Coronary artery (tissue), 2 donors: ENCODE measurements around the gene DIP2C.
"Not testable (repeated sequence)": the region's sequence is repeated elsewhere in the genome, so short reads cannot be mapped to it uniquely, and the experiment has no call there.

Experiments
- DNase-seq: peaks from one replicate; pipeline ENCODE4 v3.0.0-alpha.2; 2017; ENCODE audit warnings: low spot score
- H3K27ac ChIP-seq, 2 donors: fragments of 200-600 bp; sonication (generic); one replicate each; pipeline ENCODE4 v1.5.1; 2016 to 2019
- H3K4me3 ChIP-seq: fragments of 200-600 bp; sonication (generic); 2 replicates; pipeline ENCODE4 v1.5.1; 2016; ENCODE audit warnings: mild to moderate bottlenecking, moderate library complexity
- CTCF ChIP-seq: fragments of 200-600 bp; sonication (generic); IDR thresholded peaks from one replicate; pipeline ENCODE4 v1.5.1; 2019; ENCODE audit warnings: antibody characterized with exemption

DIP2C gene

GRCh38 chr10:398954-399353 lies 290.5 kb downstream of the DIP2C start:
- TF ChIP-seq CTCF = no peak
- no peak for DNase-seq
- Histone ChIP-seq H3K27ac (no peak overlapping the region), H3K4me3 (no peak overlapping the region)

- H3K4me3 ChIP-seq = no peak overlapping the region
- H3K27ac ChIP-seq = peak overlapping the region in 1 of 2 donors; percentile 43
- DNase-seq = no peak
- TF ChIP-seq CTCF = no peak
These were observed 292.0 kb downstream of the DIP2C start for GRCh38 chr10:397321-398068.

- no peak for TF ChIP-seq CTCF
- Histone ChIP-seq H3K27ac (peak overlapping the region in 1 of 2 donors; percentile 43), H3K4me3 (no peak overlapping the region)
- no peak for DNase-seq
These were observed 292.8 kb downstream of the DIP2C start for GRCh38 chr10:396535-397220.

- no peak for DNase-seq
- H3K27ac ChIP-seq = peak overlapping the region in 1 of 2 donors; percentile 43
- peak overlapping the region; percentile 33 for H3K4me3 ChIP-seq
- TF ChIP-seq CTCF = no peak
These were observed 293.4 kb downstream of the DIP2C start for GRCh38 chr10:396107-396506.

GRCh38 chr10:395665-396064 lies 293.8 kb downstream of the DIP2C start:
- DNase-seq = no peak
- no peak for TF ChIP-seq CTCF
- Histone ChIP-seq H3K4me3 (peak overlapping the region; percentile 33), H3K27ac (peak overlapping the region in 1 of 2 donors; percentile 43)

GRCh38 chr10:394439-395101 lies 294.9 kb downstream of the DIP2C start:
- peak overlapping the region in 1 of 2 donors; percentile 77 for H3K27ac ChIP-seq
- not testable (repeated sequence) for H3K4me3 ChIP-seq, DNase-seq

GRCh38 chr10:393787-394438 lies 295.6 kb downstream of the DIP2C start:
- H3K27ac ChIP-seq = peak overlapping the region in 1 of 2 donors; percentile 77
- DNase-seq = no peak
- TF ChIP-seq CTCF = no peak

More at GRCh38 chr10:393787-394438, 295.6 kb downstream of the DIP2C start:
- H3K4me3 ChIP-seq = no peak overlapping the region
